Lung (tissue), 12 donors: Measurements from ENCODE around the gene DRICH1. TPM values are rescaled to one million over a fixed set of nuclear protein-coding genes. Genes with fewer than 3 reads are reported as not detected.

Experiments
- ATAC-seq: fragments of 200-7000 bp; cut with Tn5 transposase; one replicate; pipeline ENCODE4 v1.9.1; 2020; ENCODE audit warnings: moderate number of reproducible peaks; ENCODE audit not compliant: insufficient read depth, low FRiP score
- DNase-seq, 3 donors: peaks; one replicate each; pipeline ENCODE4 v3.0.0-alpha.2; 2013 to 2017
- H3K27ac ChIP-seq, 2 donors: one replicate each; pipeline ENCODE4 v1.5.1; 2013; ENCODE audit warnings: mild to moderate bottlenecking in 2 of 2, moderate library complexity in 2 of 2, control low read depth in 1 of 2, inconsistent platforms in 1 of 2, low read depth in 1 of 2, low read length in 1 of 2
- H3K27me3 ChIP-seq, 3 donors: one replicate each; pipeline ENCODE4 v1.5.1; 2013; ENCODE audit warnings: low read length in 2 of 3; ENCODE audit not compliant: control insufficient read depth in 3 of 3, insufficient read depth in 3 of 3
- H3K36me3 ChIP-seq, 4 donors: one replicate each; pipeline ENCODE4 v1.5.1; 2013; ENCODE audit warnings: low read length in 4 of 4, mild to moderate bottlenecking in 1 of 4, moderate library complexity in 1 of 4; ENCODE audit not compliant: control insufficient read depth in 4 of 4, insufficient read depth in 4 of 4
- H3K4me1 ChIP-seq, 5 donors: one replicate each; pipeline ENCODE4 v1.5.1; 2013; ENCODE audit warnings: low read length in 5 of 5, mild to moderate bottlenecking in 2 of 5, moderate library complexity in 1 of 5; ENCODE audit not compliant: control insufficient read depth in 5 of 5, insufficient read depth in 5 of 5
- H3K4me3 ChIP-seq: one replicate; pipeline ENCODE4 v1.5.1; 2013; ENCODE audit warnings: mild to moderate bottlenecking, control low read depth, moderate library complexity
- H3K9ac ChIP-seq, 2 donors: one replicate each; pipeline ENCODE4 v1.5.1; 2013; ENCODE audit warnings: low read length in 2 of 2, control low read depth in 1 of 2; ENCODE audit not compliant: insufficient read depth in 1 of 2
- H3K9me3 ChIP-seq, 4 donors: one replicate each; pipeline ENCODE4 v1.5.1; 2013; ENCODE audit warnings: low read length in 3 of 4, mild to moderate bottlenecking in 1 of 4, moderate library complexity in 1 of 4; ENCODE audit not compliant: control insufficient read depth in 4 of 4, insufficient read depth in 3 of 4
- WGBS, 2 donors: extraction: QIAGEN DNeasy Blood & Tissue Kit; methylation state at CpG; one replicate each; pipeline ENCODE4 v1.1.7; 2013; 5-methylcytosine and 5-hydroxymethylcytosine counted together
- polyA plus RNA-seq, 2 donors: library from polyadenylated mRNA; stranded (reverse); fragments of 200-250 nt; gene quantifications; one replicate each; pipeline ENCODE4 v1.2.1, GENCODE V29; 2013
- total RNA-seq, 2 donors: library from RNA; depleted of rRNA in 1 of 2; stranded (reverse); fragments of >200 nt in 1 of 2; gene quantifications; one replicate each; pipeline ENCODE4 v1.2.1, GENCODE V29; 2014 to 2021
- TF ChIP-seq, protein P1 (sequence below): IDR thresholded peaks from 2 replicates; pipeline ENCODE4 v1.5.1; 2012; ENCODE audit warnings: mild to moderate bottlenecking; ENCODE audit errors: control extremely low read depth, extremely low read depth
- donor health status: control.
- donor health status: control.
- donor health status: Bipolar disorder and iron deficiency.
- donor health status: healthy.
- donor health status: DM: yes; HTN: yes; CAD: no.

The DRICH1 gene
- total and polyA plus RNA-seq, 4 donors = 0.15 to 0.86 (median 0.65) TPM

DNA sequence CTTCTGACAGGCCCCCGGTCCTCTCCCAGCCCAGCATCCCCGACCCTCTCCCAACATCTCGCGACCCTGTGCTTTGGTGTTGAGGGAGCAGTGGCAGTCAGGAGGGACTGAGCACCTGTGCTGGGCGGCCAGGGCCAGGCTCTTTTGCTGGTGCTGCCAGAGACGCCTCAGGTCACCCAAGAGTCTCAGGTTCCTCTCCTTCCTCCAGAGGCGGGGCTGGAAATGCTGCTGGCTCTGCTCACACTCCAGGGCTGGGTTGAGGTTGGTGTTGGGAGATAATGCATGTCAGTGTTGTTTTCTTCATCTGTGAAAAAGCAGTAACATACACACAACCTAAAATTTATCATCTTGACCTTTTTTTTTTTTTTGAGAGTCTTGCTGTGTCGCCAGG is 50.9 kb downstream of the DRICH1 start:
- no peak overlapping the region for H3K9ac ChIP-seq
- TF ChIP-seq, protein P1, sequence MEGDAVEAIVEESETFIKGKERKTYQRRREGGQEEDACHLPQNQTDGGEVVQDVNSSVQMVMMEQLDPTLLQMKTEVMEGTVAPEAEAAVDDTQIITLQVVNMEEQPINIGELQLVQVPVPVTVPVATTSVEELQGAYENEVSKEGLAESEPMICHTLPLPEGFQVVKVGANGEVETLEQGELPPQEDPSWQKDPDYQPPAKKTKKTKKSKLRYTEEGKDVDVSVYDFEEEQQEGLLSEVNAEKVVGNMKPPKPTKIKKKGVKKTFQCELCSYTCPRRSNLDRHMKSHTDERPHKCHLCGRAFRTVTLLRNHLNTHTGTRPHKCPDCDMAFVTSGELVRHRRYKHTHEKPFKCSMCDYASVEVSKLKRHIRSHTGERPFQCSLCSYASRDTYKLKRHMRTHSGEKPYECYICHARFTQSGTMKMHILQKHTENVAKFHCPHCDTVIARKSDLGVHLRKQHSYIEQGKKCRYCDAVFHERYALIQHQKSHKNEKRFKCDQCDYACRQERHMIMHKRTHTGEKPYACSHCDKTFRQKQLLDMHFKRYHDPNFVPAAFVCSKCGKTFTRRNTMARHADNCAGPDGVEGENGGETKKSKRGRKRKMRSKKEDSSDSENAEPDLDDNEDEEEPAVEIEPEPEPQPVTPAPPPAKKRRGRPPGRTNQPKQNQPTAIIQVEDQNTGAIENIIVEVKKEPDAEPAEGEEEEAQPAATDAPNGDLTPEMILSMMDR = no peak
- 41 to 67% methylated on average over 8 of the region's 8 CpGs for WGBS, 2 donors
- H3K27ac ChIP-seq = no peak overlapping the region
- DNase-seq = no peak
- no peak overlapping the region for H3K4me3 ChIP-seq
- H3K27me3 ChIP-seq = no peaks in the 10 kb centered on the region
- no peaks in the 10 kb centered on the region for H3K9me3 ChIP-seq
- H3K4me1 ChIP-seq = no peaks in the 10 kb centered on the region
- no peaks in the 10 kb centered on the region for H3K36me3 ChIP-seq
- no peak for ATAC-seq

DNA sequence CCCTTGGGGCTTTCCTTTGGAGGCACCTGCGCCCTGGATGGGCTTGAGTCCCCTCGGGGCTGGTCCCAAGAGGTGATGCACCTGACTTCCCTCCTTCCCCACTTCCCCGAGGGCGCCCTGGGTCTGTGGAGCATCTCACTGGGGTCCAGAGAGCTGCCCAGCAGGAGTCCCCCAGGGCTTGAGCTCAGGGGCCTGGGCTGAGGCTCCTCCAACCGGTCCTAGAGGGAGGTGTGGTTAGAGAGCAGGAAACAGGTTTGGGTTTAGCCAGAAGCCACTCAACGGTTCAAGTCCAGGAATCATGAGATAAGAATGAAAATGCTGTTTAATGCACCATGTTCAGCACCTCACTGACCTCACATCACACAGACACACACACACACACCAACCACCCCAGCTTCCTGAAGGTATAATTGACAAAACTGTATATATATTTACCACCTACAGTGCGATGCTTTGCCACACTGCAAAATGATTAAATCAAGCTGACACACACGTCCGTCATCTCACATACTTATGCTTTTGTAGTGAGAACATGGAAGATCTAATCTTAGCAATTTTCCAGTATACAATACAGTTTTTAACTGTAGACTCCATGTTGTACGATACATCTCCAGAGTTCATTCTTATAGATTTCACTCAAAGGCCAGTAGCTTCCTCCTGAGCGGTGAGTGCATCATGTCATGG is 51.4 kb downstream of the DRICH1 start:
- Histone ChIP-seq H3K27me3 (no peaks in the 10 kb centered on the region), H3K4me3 (no peak overlapping the region), H3K36me3 (no peaks in the 10 kb centered on the region), H3K9ac (no peak overlapping the region), H3K27ac (no peak overlapping the region), H3K4me1 (no peaks in the 10 kb centered on the region), H3K9me3 (no peaks in the 10 kb centered on the region)
- DNase-seq = peak in 1 of 3 donors; percentile 5
- TF ChIP-seq, protein P1 = no peak
- WGBS, 2 donors = 27 to 50% methylated on average over 11 of the region's 11 CpGs
- no peak for ATAC-seq

DNA sequence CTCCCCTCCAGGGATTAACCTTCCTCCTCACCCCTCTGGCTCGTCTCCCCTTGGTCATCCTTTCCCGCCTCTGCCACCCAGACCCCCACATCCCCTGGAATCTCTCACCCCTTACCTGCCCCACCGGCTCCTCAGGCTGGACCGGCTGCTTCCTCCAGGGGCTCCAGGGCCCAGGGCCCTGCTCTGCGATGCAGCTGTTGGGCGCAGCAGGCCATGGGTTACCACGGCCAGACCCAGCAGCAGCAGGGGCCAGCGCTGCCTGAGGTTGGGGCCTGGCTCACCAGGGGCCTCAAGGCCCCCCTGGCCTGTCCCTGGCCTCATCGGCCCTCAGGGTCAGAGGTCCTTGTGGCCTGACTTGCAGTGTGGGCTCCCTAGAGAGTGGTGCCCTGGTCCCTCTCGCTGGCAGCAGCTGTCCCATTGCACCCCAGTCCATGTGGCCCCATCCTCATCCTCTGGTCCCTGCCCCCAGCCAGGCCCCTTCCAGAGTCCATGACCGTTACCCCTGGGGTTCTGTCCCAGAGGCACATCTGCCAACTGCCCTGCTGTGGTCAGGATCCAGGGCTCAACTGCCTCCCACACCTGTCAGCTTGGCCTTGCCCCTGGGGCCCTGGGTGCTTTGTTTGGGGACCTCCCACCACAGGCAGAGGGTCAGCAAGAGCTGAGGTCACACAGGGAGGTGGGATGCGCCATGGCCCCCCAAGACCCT is 52.1 kb downstream of the DRICH1 start, which contains the start of gene IGLL1:
IGLL1 (minus strand) TSS at position 421 of the 706 bp plus-strand sequence; CDS start at position 321, 100 bp downstream.
- no peak for DNase-seq
- 42 to 61% methylated on average over 12 of the region's 12 CpGs for WGBS, 2 donors
- H3K27ac ChIP-seq = no peak within 1 kb of the TSS
- H3K27me3 ChIP-seq = no peaks in the 10 kb centered on the region
- no peak within 1 kb of the TSS for H3K4me3 ChIP-seq
- H3K4me1 ChIP-seq = no peaks in the 10 kb centered on the region
- no peaks in the 10 kb centered on the region for H3K36me3 ChIP-seq
- no peak within 1 kb of the TSS for H3K9ac ChIP-seq
- no peak for ATAC-seq
- no peaks in the 10 kb centered on the region for H3K9me3 ChIP-seq
- TF ChIP-seq, protein P1 = no peak
